ENCODE results near the gene SRP68.

DNA sequence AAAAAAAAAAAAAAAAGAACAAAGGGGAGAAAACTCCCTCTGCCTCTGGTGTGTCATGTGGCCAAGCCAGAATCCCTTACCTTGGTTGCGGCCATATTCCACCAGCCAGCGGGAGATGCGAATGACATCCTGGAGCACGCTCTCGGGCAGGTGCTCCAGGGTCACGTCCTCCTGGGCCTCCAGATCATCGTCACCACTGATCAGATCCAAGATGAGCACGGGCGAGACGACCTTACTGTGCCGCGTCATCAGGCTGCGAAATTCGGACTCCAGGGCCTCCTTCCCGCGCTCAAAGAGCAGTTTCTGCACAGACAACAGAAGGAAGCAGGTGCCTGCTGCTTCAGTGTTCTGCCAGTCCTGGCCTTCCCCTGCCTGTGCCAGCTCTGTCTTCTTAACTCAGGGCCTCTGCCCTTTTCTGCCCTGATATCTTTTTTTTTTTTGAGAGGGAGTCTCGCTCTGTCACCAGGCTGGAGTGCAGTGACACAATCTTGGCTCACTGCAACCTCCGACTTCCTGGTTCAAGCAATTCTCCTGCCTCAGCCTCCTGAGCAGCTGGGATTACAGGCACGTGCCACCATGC is 25.5 kb upstream of the SRP68 start:
- TF ChIP-seq POLR2AphosphoS5 (IDR thresholded peaks at IDR 0.05; ENCODE audit: borderline replicate concordance, low read depth, low read length) (no peak), EZH2 (IDR thresholded peaks at IDR 0.05) (no peak), FOXP2 (optimal IDR thresholded peaks at IDR 0.05; ENCODE audit: control extremely low read depth, extremely low read length, insufficient read depth) (no peak)
